Stimulated activated CD8-positive, alpha-beta memory T cell treated with anti-CD3 and anti-CD28 coated beads, Interleukin-15, amount 100 ng/mL, for 4 hours (primary cell): Measurements from ENCODE around the gene DKK3.

Experiments
- DNase-seq, 2 donors: peaks; one replicate each; pipeline ENCODE4 v3.0.0-alpha.2; 2020; ENCODE audit warnings: low read depth in 2 of 2

DKK3 gene

GRCh38 chr11:11981840-11982239, 26.6 kb downstream of the DKK3 start:
- no peak for DNase-seq

- DNase-seq, result no peak
These were observed 27.1 kb downstream of the DKK3 start for GRCh38 chr11:11981364-11981763.

- DNase-seq, result no peak
These were observed 27.6 kb downstream of the DKK3 start for GRCh38 chr11:11980841-11981308.

- no peak for DNase-seq
These were observed 28.2 kb downstream of the DKK3 start for GRCh38 chr11:11980200-11980599.

- no peak for DNase-seq
These were observed 28.8 kb downstream of the DKK3 start for GRCh38 chr11:11979488-11980117.

- DNase-seq, result no peak
These were observed 29.5 kb downstream of the DKK3 start for GRCh38 chr11:11978792-11979487.

- DNase-seq, result no peak
These were observed 30.3 kb downstream of the DKK3 start for GRCh38 chr11:11978098-11978637.

- no peak for DNase-seq
These were observed 31.1 kb downstream of the DKK3 start for GRCh38 chr11:11977206-11977938.

- no peak for DNase-seq
These were observed 31.8 kb downstream of the DKK3 start for GRCh38 chr11:11976481-11977127.

- no peak for DNase-seq
These were observed 33.0 kb downstream of the DKK3 start for GRCh38 chr11:11975201-11976092.

GRCh38 chr11:11973866-11974265, 34.6 kb downstream of the DKK3 start:
- no peak for DNase-seq

- DNase-seq, result no peak
These were observed 35.0 kb downstream of the DKK3 start for GRCh38 chr11:11973361-11973800.

- no peak for DNase-seq
These were observed 35.6 kb downstream of the DKK3 start for GRCh38 chr11:11972730-11973341.

- no peak for DNase-seq
These were observed 36.4 kb downstream of the DKK3 start for GRCh38 chr11:11971906-11972547.

- DNase-seq, result no peak
These were observed 37.9 kb downstream of the DKK3 start for GRCh38 chr11:11970556-11970955.

GRCh38 chr11:11969380-11970215, 38.8 kb downstream of the DKK3 start:
- no peak for DNase-seq

GRCh38 chr11:11968511-11969280, 39.7 kb downstream of the DKK3 start:
- no peak for DNase-seq
